ENCODE measurements around the gene AEBP1.

GRCh38 chr7:44132039-44132438, 27.9 kb downstream of the AEBP1 start:
- TF ChIP-seq CTCF (conservative IDR thresholded peaks at IDR 0.05; ENCODE audit: low read length), result no peak
- TF ChIP-seq EZH2phosphoT487 (IDR thresholded peaks at IDR 0.05; ENCODE audit: borderline replicate concordance), result no peak

Measured in Loucy (cell line).